ENCODE results near the gene DGAT2.

DGAT2 gene

GRCh38 chr11:75815345-75816168 is 47.0 kb downstream of the DGAT2 start (continued):
- TF ChIP-seq ZBTB11 (tag by site-specific recombination; conservative IDR thresholded peaks at IDR 0.05; ENCODE audit: low read depth) (peak; percentile 13; the same call in 1 of the 2 replicates), YY1 (tag by site-specific recombination; IDR thresholded peaks at IDR 0.05) (0 out of 2 replicates have a peak, but pooled peaks have one; percentile 34), ZNF76 (tag by site-specific recombination; IDR thresholded peaks at IDR 0.05; ENCODE audit: borderline replicate concordance, low read depth) (0 out of 2 replicates have a peak, but pooled peaks have one; percentile 17), ZBTB26 (tag by site-specific recombination; optimal IDR thresholded peaks at IDR 0.05) (peak; percentile 59), KLF10 (tag by site-specific recombination; IDR thresholded peaks at IDR 0.05) (0 out of 2 replicates have a peak, but pooled peaks have one; percentile 8)

- Histone ChIP-seq H3K9me3 (ENCODE audit: control insufficient read depth, insufficient read depth, low read depth, low read length) (no peaks in the 10 kb centered on the region), H3K4me3 (ENCODE audit: low read depth, low read length) (peak overlapping the region; percentile 90), H3K27ac (ENCODE audit: extremely low read depth, low read depth, low read length) (no peak overlapping the region), H3K36me3 (ENCODE audit: control insufficient read depth in 2 of 2, insufficient read depth in 1 of 2, low read length in 2 of 2) (no peaks in the 10 kb centered on the region), H3K4me1 (ENCODE audit: control insufficient read depth, insufficient read depth, low read length) (no peaks in the 10 kb centered on the region)
- ChIA-PET POLR2A (no interaction called here), CTCF (interaction anchor here (1.2 to 1.9 kb wide), 2 partner anchors 50 to 52 kb away, joined by 4 to 8 read pairs; no protein-coding TSS in a partner anchor)
- no peak for TF ChIP-seq ZNF140 (tag by site-specific recombination; IDR thresholded peaks at IDR 0.05)
- TF ChIP-seq ZNF416 (tag by site-specific recombination; IDR thresholded peaks at IDR 0.05) = no peak
- no peak for TF ChIP-seq ZNF391 (tag by site-specific recombination; IDR thresholded peaks at IDR 0.05; ENCODE audit: borderline replicate concordance, low read depth)
- no peak for TF ChIP-seq ZBTB49 (tag by site-specific recombination; IDR thresholded peaks at IDR 0.05; ENCODE audit: low read depth)
- TF ChIP-seq ZFHX2 (tag by site-specific recombination; conservative IDR thresholded peaks at IDR 0.05) = peak; percentile 85
- TF ChIP-seq EGR2 (tag by site-specific recombination; IDR thresholded peaks at IDR 0.05; ENCODE audit: low read depth) = peak; percentile 72
- no peak for TF ChIP-seq ZBTB26 (tag by site-specific recombination; optimal IDR thresholded peaks at IDR 0.05)
- no peak for TF ChIP-seq FEZF1 (tag by site-specific recombination; IDR thresholded peaks at IDR 0.05)
- no peak for TF ChIP-seq ZNF830 (tag by site-specific recombination; IDR thresholded peaks at IDR 0.05; ENCODE audit: low read depth)
- TF ChIP-seq ZNF530 (tag by site-specific recombination; IDR thresholded peaks at IDR 0.05; ENCODE audit: low read depth) = no peak
- TF ChIP-seq ZNF558 (tag by site-specific recombination; IDR thresholded peaks at IDR 0.05) = no peak
- TF ChIP-seq ZNF600 (tag by site-specific recombination; IDR thresholded peaks at IDR 0.05) = peak; percentile 68; the same call in 1 of the 2 replicates
- TF ChIP-seq ZNF624 (tag by site-specific recombination; IDR thresholded peaks at IDR 0.05) = no peak
- 0 out of 2 replicates have a peak, but pooled peaks have one; percentile 34 for TF ChIP-seq ZNF366 (tag by site-specific recombination; conservative IDR thresholded peaks at IDR 0.05)
- TF ChIP-seq ZNF354C (tag by site-specific recombination; IDR thresholded peaks at IDR 0.05; ENCODE audit: borderline replicate concordance, low read depth) = no peak
- no peak for TF ChIP-seq ZNF132 (tag by site-specific recombination; IDR thresholded peaks at IDR 0.05; ENCODE audit: borderline replicate concordance)
- TF ChIP-seq ZNF777 (tag by site-specific recombination; IDR thresholded peaks at IDR 0.05; ENCODE audit: borderline replicate concordance) = no peak
- TF ChIP-seq ZNF341 (tag by site-specific recombination; IDR thresholded peaks at IDR 0.05; ENCODE audit: low read depth) = peak; percentile 37; the same call in 1 of the 2 replicates
- TF ChIP-seq ZNF112 (tag by site-specific recombination; IDR thresholded peaks at IDR 0.05) = no peak
- no peak for TF ChIP-seq ZNF571 (tag by site-specific recombination; IDR thresholded peaks at IDR 0.05)
- peak; percentile 54; the same call in 1 of the 2 replicates for TF ChIP-seq ZBTB48 (tag by site-specific recombination; IDR thresholded peaks at IDR 0.05)
Observed at GRCh38 chr11:75816561-75817239, 48.1 kb downstream of the DGAT2 start.

Data from HEK293 (cell line).